Hematopoietic multipotent progenitor cell treated with erythropoietin and hydrocortisone succinate and interleukin-3 and kit ligand, for 8 days (in vitro differentiated cells): Measurements from ENCODE around the gene FABP7.

Experiments used
- DNase-seq: peaks from one replicate; pipeline ENCODE4 v3.0.0-alpha.2; 2015

The FABP7 gene

DNA sequence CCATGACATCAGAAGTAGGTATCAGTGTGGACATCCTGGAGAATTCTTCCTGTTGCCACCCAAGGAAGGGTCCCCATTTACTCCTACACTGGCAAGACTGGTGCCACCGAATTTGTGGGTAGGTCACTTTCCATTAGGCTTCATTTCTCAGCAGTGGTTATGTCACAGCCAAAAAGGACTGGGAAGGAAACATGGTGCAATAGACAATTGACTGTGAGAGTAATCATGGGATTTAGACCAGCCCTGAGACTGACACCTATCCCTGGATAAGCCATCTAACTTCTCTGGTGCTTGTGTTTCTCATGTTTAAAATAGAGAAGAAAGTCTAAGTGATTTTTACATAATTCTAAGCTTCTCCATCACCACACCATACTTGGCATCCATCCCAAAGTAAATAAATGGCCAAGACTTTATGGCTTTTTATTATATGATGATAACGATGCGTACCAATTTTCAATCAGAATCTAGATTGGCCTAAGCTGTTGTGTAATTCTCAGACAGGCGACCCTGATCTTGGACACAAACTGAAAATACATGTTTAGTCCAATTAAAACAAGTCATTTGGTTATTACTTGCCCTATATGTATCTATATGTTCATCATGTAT, 19.7 kb downstream of the FABP7 start:
- no peak for DNase-seq

DNA sequence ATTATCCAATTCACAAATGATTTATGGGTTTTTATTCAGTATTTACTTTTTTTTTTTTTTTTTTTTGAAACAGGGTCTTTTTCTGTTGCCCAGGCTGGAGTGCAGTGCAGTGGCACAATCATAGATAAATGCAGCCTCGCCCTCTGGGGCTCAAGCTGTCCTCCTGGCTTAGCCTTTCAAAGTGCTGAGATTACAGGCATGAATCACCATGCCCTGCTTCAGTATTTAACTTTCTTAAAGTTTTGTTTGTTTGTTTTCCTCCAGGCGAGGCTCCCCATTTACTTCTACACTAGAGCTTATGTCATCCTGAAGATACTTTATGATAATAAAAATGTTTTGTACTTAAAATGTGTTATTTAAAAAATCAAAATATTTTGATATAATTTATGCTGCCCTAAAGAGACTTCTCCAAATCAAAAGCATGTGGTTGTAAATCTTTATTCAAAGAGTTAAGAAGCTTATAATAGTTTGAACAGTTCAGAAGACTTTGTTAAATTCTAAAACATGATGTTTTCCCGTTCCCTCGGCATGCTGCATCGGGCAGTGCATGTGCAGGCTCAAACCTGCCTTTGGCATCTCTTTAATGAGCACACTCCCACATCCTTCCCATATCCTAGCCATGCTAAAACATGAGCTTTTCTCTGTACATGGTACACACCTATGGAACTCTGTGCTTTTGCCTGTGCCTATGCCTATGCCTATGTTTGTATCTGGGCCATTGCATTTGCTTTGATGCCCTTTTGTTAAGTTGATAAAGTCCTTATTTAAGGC, 20.6 kb downstream of the FABP7 start:
- DNase-seq, result no peak

DNA sequence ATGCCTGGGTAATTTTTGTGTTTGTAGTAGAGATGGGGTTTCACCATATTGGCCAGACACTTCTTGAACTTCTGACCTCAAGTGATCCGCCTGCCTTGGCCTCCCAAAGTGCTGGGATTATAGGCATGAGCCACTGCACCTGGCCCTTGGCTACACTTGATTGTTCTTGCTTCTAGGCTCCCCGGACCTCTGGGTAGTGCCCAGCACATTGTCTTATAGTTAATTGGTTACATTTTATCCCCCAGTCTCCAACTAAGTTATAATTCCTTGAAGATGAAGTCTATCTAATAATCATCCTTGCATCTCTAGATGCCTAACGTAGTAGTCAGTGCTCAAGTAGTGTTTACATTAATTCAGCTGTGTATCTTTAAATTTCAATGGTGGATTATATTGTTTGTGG, 21.4 kb downstream of the FABP7 start:
- no peak for DNase-seq

DNA sequence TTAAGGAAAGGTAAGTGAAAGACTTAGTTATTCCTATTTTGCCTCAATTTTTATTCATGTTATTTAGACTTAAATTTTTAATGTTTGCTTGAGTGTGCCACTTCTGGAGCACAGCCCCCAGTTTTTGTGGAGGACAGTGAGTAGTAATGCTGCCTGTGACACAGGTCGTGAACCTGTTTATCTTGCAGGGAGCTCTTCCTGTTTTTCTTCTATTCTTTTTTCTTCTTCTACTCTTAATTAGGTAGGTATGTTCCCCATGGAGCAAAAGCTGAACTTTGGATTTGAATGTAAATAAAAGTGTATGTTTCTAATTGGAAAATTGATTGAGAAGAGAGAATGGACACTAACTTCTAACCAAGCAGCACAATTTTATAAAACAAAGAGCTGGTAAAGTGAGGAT, 21.9 kb downstream of the FABP7 start:
- no peak for DNase-seq

DNA sequence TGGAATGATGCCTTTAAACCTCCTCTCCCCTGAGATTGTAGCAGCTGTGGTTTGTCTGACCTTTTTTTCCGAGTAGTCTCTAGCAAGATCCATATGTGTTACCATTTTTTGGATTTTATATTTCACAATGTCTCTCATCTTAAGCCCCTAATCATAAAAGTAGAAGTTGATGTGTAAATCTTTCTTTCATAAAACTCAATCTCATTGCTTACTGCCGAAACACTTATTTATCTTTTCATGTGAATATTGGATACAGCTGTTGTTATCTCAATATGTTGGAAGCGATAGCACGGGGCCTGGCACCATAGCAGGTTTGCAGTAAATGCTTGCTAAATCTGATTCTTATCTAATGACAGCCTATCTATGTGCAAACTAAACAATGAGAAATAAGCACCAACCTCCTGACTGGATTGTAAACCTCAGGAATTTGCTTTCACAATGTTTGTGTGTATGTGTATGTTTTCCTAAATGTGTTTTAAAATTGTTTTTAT, 23.7 kb downstream of the FABP7 start:
- DNase-seq, result no peak

DNA sequence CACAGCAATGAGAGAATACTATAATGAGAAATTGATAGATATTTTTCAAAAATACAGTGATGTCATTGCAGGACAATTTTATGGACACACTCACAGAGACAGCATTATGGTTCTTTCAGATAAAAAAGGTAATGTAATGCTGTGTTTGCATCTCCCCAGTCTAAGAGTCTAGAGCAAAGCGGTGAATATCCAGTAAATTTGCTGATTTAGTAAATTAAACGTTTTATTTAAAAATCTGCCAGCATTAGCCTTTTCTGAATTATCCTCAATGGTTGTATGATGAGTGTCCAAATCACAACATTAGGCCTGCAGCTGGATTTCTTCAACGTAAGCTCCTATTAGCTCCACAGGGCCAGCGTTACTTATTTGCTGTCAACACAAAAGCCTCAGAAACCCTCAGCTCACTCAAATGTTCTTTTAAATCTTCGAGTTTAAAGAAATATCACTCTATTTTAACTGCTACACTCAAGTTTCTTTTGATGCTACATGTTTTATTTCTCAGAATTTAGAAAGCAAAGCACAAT, 25.5 kb downstream of the FABP7 start:
- DNase-seq, result no peak

DNA sequence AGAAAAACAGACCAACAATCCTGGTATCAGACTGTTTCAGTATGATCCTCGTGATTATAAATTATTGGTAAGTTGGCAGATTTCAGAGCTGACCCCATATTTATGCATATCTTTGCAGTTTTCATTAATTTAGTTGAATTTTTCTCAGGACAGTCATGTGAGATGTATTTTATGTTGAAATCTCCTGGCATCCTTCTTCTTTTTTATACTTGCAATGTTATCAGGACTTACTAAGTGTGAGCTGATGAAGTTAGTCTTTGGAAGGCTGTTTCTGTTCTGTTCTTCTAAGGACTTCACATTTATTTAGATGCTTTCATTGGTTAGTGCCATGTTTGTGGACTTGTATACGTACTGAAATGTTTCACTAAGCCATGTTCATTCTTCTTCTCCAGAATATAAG, 26.8 kb downstream of the FABP7 start:
- no peak for DNase-seq

DNA sequence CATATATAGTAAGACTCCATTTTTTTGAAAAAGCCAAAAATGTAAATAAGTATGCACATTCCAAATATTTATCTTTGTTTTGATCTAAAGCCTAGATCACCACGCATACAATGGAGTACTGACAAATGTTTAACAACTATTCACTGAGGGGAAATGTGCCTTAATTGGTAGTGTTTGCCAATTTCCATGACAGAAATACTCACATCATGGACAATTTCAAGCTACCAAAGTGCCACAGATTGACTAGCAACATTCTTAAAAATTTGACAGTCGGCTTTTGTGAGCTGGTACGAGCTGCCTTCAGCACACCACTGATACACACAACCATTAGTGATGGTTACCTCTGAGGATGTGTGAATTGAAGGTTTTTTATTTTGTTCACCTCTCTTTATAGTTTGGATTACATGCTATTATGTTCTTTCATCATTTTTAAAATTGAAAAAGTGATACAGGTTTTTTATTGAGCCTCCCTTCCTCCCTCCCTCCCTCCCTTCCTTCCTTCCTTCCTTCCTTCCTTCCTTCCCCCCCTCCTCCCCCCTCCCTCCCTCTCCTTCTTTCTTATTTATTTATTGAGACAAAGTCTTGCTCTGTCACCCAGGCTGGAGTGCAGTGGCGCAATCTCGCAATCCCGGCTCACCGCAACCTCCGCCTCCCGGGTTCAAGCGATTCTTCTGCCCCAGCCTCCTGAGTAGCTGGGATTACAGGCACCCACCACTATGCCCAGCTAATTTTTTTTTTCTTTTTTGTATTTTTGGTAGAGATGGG, 28.8 kb downstream of the FABP7 start:
- DNase-seq, result no peak

DNA sequence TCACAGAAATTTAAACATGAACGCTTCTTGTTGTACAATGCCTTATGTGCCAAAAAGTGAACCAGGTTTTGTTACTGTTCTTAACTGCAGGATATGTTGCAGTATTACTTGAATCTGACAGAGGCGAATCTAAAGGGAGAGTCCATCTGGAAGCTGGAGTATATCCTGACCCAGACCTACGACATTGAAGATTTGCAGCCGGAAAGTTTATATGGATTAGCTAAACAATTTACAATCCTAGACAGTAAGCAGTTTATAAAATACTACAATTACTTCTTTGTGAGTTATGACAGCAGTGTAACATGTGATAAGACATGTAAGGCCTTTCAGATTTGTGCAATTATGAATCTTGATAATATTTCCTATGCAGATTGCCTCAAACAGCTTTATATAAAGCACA, 29.5 kb downstream of the FABP7 start:
- DNase-seq, result no peak

DNA sequence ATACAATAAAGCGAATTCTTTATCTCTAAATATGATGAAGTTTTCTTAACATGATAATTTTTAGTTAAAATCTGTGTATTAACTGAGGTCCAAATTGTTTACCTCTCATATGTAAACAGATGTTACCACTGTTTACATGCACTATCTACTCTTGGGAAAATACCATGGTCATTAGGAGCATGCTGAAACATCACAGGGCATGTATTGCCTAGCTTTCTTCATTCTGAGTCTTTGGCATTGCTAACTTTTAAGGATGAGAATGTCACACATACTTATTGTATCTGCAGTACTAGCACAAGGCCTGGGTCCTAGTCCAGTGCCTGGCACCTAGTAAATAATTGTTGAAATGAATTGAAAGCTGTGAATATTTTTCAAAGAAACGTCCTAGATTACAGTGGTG, 30.2 kb downstream of the FABP7 start:
- no peak for DNase-seq

DNA sequence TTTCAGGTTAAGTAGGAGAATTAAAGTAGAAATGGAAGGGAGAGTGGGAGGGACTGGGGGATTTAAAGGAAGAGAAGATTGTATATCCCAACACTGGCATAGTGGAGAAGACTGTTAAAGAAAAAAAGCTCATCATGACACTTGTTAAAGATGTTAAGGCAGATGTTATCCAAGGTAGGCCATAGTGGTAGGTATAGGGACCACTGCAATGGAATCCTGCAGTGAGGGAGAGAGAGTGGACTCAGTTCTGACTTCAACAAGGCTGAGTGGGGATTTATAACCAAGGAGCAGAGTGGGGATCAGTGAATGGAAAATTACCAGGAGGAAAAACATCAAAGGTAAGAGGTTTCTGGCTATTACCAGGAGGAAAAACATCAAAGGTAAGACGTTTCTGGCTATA, 30.7 kb downstream of the FABP7 start:
- DNase-seq, result no peak

DNA sequence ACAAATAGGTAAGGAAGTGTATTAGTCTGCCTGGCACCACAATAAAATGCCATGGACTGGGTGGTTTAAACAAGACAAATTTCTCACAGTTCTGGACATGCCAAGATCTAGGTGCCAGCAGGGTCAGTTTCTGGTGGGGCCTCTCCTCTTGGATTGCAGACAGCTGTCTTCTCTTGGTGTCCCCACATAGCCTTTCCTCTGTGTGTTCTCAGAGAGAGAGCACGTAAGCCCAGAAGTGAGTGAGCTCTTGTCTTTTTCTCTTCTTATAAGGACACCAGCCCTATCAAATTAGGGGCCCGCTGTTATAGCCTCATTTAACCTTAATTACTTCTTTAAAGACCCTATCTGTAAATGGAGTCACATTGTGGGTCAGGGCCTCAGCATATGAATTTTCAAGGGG, 37.8 kb downstream of the FABP7 start:
- no peak for DNase-seq

DNA sequence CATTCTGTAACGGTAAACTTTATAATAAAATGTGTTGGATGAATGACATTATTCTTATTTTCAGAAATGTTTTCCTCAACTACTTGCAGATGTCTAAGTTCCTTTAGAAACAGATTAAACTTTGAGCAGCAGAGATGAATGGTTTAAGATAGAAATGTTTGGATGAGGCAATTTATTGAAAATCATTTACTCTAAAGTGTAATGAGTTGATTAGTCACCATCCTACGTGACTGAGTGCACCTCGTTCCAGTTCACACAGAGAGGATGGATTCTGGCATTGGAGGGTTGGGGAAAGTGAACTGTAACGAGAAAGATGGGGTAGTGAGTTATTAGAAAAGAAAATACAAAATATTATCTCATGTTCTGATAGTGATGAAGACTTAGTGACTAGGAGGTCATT, 38.2 kb downstream of the FABP7 start:
- no peak for DNase-seq

DNA sequence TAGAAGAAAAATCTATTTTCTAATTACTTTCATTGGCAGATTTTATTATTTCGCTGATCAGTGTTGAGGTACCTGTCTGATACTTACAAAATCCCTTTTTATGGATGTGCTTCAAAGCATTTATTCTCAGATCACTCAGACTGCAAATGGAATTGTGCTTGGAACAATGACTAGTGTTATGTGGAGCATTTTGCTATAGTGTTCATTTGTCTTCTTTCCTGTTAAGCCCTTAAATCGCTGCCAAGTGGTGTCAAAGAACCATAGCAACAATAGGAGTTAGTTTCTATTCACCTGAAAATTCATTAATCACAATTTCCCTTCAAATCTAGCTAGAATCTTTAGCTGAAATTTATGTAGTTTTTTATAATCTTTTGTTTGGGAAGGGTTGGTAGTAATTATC, 39.4 kb downstream of the FABP7 start:
- no peak for DNase-seq

DNA sequence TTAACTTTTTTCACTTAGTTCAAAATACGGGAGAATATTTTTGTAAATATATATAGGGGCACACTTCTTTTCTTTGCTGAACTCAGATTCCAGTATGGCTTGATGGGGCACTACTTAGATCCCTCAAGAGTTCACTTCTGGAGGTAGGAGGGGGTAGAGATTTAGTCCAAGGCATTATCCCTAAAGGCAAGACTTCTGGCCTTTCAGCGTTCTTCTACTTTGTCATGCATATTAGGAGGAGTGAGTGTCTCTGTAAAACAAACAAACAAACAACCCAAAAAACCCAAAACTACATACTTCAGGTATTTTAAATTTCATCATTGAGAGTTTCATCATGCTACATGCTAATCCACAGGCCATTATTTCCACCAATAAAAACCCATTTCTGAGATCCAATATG, 41.6 kb downstream of the FABP7 start:
- DNase-seq, result no peak

DNA sequence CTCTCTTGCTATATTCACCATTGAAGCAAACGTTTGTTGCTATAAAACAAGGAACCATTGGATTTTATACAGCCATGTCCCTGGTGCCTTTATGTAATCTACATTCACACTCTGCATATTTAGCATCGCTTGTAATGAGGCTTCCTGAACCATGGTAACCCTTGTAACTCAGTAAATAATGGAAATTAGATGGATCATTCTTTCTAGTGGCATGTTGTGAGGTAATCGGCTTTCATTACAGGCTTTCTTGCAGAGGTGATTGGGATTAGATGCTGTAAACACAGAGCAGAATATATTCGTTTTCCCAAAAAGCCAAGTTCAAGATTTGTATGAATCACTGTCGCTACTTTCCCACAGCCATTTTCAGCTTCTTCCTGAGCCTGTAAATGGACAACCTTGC, 45.6 kb downstream of the FABP7 start:
- no peak for DNase-seq

DNA sequence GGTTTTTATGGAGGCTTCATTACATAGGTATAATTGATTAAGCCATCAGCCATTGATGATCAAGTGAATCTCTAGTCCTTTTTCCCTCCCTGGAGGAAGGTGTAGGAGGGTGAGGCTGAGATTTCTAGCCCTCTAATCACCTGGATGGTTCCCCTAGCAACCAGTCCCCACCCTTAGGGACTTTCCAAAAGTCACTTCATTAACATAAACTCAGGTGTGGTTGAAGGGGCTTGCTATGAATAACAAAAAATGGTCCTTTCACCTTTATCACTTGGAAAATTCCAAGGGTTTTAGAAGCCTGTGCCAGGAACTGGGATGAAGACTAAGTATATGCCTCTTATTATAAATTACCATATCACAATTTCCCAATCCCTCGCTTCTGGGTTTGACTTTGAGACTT, 49.9 kb downstream of the FABP7 start:
- DNase-seq, result no peak

DNA sequence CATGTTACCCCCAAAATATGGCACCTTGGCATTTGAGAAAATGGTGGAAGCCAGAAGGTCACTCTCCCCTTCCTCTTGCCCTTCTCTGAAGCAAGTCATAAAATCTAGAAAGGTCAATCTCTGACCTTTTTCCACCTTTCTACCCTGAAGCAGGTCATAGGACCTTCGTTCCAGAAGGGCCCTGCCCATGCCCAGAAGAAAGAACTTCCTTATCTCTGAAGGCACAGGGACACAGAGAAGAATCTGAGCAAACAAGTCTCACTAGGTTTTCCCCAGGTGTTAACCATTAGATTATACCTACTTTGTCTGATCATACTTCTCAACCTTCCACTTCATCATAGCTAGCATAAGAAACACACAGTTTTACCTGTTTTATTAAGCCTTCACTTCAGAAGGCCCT, 52.0 kb downstream of the FABP7 start:
- no peak for DNase-seq

DNA sequence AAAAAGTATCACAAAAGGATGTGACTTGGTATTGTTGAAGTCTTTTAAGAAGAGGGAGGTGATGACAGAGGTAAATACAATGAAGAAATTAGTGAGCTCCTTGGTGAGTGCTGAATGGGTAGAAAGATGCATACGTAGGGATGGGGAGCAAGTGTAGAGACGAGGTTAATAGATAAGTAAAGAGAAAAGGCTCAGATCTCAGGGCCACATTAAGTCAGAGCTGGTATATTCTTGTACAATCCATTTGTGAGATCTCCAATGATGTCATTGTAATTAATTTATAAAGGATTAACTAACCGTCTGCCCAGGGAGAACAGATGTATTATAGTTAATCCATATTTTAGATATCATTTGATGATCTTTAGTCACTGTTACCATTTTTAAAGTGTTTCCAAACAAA, 52.9 kb downstream of the FABP7 start:
- DNase-seq, result no peak

DNA sequence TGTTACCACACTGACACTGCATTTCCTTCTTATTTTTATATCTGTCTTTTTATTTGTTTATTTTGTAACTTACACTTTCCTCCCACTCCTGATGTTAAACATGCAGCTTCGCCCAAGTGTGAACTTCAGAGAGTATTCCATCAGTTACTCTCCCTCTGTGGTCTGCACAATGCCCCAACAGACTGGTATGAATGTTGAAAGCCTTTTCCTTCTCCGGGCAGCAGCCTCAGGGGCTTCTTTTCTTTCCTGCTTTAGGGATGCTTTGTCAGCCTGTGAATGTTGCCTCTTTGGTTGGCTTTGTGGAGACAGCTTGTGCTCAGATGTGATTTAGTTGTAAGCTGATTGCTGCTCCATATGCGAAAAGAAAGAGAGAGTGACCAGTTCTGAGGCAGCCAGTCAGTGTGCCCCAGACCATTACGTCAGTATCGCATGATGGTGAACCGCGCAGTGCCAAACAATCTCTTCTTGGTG, 53.5 kb downstream of the FABP7 start:
- no peak for DNase-seq
